Measurements from ENCODE around the gene METTL25B.

Gene METTL25B

DNA sequence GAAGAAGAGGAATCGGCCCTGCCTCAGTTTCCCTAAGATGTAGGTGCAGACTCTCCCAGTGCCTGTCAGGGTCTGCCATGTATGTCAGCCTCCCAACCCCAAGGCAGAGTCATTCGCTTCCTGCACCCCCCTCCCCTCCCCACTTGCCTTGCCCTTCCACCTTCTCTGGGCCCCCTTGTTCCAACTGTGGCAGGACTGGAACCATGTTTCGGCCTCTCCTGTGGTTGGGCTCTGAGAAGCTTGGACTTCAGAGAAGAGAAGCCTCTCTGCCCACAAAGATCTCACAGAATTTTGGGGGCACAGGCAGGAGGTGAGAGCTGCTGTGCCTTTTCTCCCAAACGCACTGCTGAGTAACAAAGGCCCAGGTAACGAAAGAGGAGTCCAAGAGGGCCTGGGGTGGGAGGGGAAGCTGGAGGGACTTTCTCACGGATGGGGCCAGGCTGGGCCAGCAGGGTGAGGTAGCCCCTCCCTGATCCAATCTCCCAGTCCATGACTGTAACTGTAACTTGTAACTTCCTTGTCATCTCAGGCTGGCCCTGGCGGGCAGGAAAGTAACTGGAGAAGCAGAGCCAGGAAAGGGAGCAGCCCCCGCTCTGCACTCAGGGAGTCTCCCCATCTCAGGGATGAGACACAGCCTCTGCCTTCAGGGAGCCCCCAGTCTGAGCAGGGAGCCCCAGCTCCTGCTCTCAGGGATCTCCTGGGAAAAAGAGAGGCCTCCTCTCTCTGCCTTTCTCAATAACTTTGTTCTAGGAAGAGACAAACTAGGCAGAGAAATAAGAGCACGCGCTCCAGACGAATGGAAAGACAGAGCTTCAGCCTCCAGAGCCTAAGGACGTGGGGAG, 34.2 kb upstream of the METTL25B start:
- Mint-ChIP-seq H3K4me1 (ENCODE audit: low read depth) (peaks cover 17% of the 10 kb centered on the region), H3K27ac (no peak overlapping the region), H3K27me3 (peaks cover 61% of the 10 kb centered on the region), H3K36me3 (ENCODE audit: low read depth) (no peaks in the 10 kb centered on the region), H3K9me3 (no peaks in the 10 kb centered on the region), H3K4me3 (no peak overlapping the region)

DNA sequence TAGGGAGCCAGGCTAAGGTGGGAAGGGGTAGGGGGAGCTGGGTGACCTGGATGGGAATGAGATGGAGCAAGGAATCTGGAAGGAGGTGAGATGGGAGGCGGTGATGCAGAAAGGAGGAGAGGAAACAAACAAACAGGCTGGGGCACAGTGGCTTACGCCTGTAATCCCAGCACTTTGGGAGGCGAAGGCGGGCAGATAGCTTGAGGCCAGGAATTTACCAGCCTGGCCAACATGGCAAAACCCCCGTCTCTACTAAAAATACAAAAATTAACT, 33.6 kb upstream of the METTL25B start:
- Mint-ChIP-seq H3K4me3 (no peak overlapping the region), H3K36me3 (ENCODE audit: low read depth) (no peaks in the 10 kb centered on the region), H3K27ac (no peak overlapping the region), H3K27me3 (peaks cover 56% of the 10 kb centered on the region), H3K4me1 (ENCODE audit: low read depth) (peaks cover 14% of the 10 kb centered on the region), H3K9me3 (no peaks in the 10 kb centered on the region)

DNA sequence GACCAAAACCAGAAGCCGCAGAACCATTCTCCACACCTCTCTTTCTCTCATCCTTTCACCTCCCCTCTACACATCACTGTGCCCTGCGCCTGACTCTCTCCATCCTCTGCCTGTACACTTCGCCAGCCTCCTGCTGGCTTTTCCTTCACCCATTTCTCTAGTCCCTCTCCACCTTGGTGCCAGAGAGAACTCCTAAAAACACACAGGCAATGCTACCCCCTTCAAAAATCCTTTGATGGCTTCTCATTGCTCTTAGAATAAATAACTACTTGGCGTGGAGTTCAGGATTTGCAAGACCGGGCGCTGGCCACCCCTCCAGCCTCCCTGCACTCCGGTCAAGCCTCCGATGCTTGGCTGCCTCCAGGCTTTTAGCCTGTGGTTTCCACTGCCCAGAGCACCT, 31.5 kb upstream of the METTL25B start:
- no peaks in the 10 kb centered on the region for H3K9me3 Mint-ChIP-seq
- H3K4me3 Mint-ChIP-seq, result no peak overlapping the region
- H3K36me3 Mint-ChIP-seq (ENCODE audit: low read depth), result no peaks in the 10 kb centered on the region
- no peak overlapping the region for H3K27ac Mint-ChIP-seq
- H3K27me3 Mint-ChIP-seq, result peaks cover 48% of the 10 kb centered on the region
- peaks cover 10% of the 10 kb centered on the region for H3K4me1 Mint-ChIP-seq (ENCODE audit: low read depth)

DNA sequence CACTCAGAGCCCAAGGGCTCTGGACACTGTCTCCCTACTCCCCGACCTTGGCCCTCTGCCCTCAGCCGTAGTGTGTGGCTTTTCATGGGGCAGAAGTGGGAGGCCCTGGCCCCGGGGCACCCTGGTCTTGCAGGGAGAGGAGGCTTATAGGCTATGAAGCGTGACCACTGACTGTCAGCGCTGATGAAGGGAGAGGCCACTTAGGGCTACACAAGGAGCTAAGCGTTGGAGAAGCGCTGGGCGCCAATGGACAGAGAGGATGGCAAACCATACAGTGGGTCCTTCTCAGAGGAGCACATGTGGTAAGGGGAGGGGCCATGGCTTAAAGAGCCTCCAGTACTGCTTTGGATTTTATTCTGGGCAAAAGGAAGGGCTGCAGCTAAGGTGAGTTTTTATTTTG, 30.8 kb upstream of the METTL25B start:
- H3K27me3 Mint-ChIP-seq, result peaks cover 40% of the 10 kb centered on the region
- peaks cover 5% of the 10 kb centered on the region for H3K4me1 Mint-ChIP-seq (ENCODE audit: low read depth)
- no peak overlapping the region for H3K27ac Mint-ChIP-seq
- no peaks in the 10 kb centered on the region for H3K36me3 Mint-ChIP-seq (ENCODE audit: low read depth)
- no peaks in the 10 kb centered on the region for H3K9me3 Mint-ChIP-seq
- no peak overlapping the region for H3K4me3 Mint-ChIP-seq

DNA sequence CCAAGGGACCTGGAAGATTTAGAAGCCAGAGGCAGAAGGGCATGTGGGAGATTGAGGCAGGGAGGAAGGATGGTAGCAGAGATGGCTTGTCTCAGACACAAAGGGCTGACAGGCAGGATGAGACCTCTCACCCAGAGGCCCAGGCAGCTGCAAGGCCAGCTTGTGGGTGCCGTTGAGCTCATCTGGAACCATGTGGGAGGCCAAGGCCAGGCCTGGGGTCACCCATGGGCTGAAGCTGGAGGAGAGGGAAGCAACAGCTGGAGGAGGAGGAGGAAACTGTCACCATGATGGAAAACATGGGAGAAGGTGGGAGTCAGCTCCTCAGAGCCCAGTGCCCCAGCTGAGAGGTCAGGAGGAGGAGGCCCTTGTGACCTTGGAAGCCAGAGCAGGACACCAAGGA, 29.3 kb upstream of the METTL25B start:
- no peak overlapping the region for H3K4me3 Mint-ChIP-seq
- H3K27me3 Mint-ChIP-seq, result peaks cover 37% of the 10 kb centered on the region
- H3K36me3 Mint-ChIP-seq (ENCODE audit: low read depth), result no peaks in the 10 kb centered on the region
- H3K4me1 Mint-ChIP-seq (ENCODE audit: low read depth), result no peaks in the 10 kb centered on the region
- H3K9me3 Mint-ChIP-seq, result no peaks in the 10 kb centered on the region
- no peak overlapping the region for H3K27ac Mint-ChIP-seq

DNA sequence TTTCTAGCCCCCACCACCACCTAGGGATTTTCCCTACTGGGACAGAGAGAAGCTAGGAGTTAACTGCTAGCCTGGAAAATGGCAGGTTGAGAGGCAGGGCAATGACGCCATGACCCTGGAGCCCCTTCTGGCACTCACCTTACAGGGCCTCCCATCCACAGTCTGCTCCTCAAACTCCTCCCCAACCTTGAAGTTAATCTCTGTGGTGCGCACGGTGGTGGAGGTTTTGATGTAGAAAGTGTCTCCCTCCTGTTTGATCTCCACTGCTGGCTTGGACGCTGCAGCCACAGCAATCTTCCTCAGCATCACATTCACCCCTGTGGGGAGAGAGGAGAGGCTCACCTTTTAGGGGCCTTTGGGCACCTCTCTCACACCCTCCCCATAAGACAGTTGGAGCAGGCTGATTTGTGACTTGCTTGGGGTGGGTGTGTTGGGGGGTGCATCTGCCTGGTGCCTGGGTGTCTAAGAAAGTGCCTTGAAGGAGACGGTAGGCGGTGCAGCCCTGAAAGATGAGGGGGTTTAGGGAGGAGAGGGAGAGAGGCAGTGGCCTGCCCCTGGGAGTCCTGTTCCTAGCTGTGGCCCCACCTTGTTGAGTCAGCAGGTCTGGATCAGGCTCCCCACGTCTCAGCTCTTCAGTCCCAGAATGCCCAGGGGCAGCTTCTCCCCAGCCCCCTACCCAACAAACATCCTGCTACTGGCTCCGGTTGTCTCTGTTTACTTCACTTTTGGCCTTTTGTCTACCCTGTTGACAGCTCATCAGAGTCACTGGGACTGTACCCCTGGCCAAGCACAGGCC, 27.3 kb upstream of the METTL25B start:
- Mint-ChIP-seq H3K4me1 (ENCODE audit: low read depth) (peaks cover 14% of the 10 kb centered on the region), H3K9me3 (no peaks in the 10 kb centered on the region), H3K4me3 (no peak overlapping the region), H3K27ac (no peak overlapping the region), H3K27me3 (peaks cover 38% of the 10 kb centered on the region), H3K36me3 (ENCODE audit: low read depth) (no peaks in the 10 kb centered on the region)

DNA sequence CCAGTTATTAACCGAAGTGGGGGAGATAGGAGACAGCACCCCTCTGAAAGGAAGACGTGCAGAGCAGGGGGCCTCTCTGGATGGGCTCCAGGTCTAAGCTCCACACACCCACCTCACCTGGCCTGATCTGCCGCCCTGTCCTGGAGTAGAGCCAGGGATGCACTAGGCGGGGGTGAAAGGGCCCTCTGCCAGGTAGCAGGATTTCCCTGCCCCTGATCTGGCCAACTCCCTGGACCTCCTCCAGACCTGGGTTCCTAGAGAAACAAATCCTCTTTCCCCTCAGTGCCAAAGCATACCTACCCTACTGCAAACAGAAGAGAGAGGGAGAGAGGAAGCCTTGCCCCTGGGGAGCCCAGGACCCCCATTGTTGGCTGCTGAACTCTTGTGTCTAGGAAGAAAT, 24.9 kb upstream of the METTL25B start:
- Mint-ChIP-seq H3K4me1 (ENCODE audit: low read depth) (peaks cover 27% of the 10 kb centered on the region), H3K9me3 (no peaks in the 10 kb centered on the region), H3K27me3 (peaks cover 32% of the 10 kb centered on the region), H3K4me3 (no peak overlapping the region), H3K27ac (no peak overlapping the region), H3K36me3 (ENCODE audit: low read depth) (no peaks in the 10 kb centered on the region)

DNA sequence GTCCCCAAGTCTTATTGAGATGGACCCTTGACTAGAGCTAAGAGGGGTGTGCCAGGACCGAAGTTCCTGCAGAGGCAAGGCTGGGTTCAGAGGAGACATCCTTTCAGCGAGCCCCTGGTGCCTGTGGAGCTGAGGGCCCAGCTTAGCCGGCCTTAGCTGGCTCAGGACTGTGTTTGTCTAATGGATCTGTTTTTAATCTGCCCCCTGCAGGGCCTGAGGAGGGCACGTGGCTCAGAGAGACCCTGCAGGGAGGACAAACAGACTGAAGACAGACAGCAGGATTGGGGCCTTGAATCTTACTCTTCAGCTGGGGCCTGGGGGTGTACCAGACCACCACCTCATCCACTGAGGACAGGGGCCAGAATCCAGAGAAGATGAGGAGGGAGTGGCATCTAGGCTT, 24.5 kb upstream of the METTL25B start:
- Mint-ChIP-seq H3K27ac (no peak overlapping the region), H3K9me3 (no peaks in the 10 kb centered on the region), H3K4me1 (ENCODE audit: low read depth) (peaks cover 27% of the 10 kb centered on the region), H3K36me3 (ENCODE audit: low read depth) (no peaks in the 10 kb centered on the region), H3K4me3 (no peak overlapping the region), H3K27me3 (peaks cover 32% of the 10 kb centered on the region)

DNA sequence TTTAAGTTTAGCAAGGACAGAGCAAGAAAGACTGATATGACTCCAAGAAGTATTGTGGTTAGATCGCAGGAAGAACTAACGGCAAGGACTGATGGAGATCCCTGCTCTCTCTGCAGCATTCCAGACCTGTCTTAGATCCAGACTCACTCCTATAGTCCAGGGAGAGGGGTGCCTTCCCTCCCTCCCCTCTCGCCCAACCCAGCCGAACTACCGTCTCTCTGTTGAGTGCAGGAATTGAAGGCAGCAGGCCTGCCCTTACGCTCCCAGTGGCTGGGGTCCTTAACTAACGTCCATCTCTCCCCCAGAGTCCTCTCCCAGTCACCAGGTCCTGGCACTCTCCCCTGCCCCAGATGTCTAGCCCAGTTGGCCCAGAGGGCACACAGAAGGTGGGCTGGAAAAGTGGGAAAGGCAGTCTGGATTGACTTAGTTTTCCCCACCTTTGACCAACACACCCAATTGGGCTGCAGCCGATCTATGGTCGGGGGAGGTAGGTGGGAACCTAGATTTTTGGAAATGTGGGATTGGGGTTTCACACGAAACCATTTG, 24.0 kb upstream of the METTL25B start:
- peaks cover 29% of the 10 kb centered on the region for H3K27me3 Mint-ChIP-seq

DNA sequence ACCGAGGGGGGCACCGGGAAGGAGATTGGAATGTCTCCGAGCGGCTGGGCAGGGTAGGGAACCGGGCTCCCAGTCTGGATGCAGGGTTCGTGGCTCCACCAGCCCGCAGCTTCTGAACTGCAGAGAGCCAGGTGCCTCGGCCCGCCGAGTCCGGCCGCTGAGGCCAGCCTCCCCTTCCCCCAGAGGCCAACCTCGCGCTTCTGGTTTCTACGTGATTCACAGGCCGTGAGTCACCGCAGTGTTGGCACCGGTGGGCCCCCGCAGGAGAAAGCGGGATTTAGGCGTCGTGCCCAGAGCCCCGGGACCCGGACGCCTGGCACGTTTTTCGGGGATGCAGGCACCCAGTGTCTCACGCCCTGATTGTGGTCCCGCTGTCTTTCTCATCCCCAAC, 23.3 kb upstream of the METTL25B start:
- Mint-ChIP-seq H3K9me3 (no peaks in the 10 kb centered on the region), H3K4me1 (ENCODE audit: low read depth) (peaks cover 27% of the 10 kb centered on the region), H3K4me3 (peak overlapping the region; percentile 20), H3K27ac (no peak overlapping the region), H3K27me3 (peaks cover 29% of the 10 kb centered on the region), H3K36me3 (ENCODE audit: low read depth) (no peaks in the 10 kb centered on the region)

More for the DNA sequence above, 24.0 kb upstream of the METTL25B start:
- H3K4me3 Mint-ChIP-seq, result no peak overlapping the region
- no peaks in the 10 kb centered on the region for H3K36me3 Mint-ChIP-seq (ENCODE audit: low read depth)
- no peaks in the 10 kb centered on the region for H3K9me3 Mint-ChIP-seq
- H3K4me1 Mint-ChIP-seq (ENCODE audit: low read depth), result peaks cover 27% of the 10 kb centered on the region
- H3K27ac Mint-ChIP-seq, result no peak overlapping the region

DNA sequence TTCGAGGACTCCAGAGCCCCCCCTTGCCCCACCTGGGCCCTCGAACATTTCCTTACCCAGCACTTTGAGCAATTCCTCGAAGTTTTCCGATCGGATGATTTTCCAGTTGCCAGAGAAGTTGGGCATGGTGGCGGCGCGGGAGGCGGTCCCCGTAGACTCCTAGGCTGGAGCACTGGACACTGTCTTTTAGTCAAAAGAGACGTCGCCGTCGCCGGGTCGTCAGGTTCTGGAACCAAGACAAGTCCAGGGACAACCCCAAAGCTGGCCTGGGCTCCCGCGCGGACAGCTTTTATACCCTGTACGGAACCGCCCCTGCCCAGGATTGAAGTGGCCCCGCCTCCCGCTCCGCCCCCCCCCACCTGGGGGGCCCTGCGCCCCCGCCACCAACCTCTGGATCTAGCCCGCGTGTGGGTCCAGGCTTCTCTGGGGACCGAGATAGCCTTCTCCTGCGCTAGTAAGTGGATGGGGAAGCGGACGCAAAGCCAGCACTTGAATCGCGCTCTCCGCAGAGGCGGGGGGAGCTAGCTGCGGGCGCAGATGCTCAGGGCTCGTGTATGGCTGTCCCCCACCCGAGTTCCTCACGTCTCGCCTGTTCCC, 22.9 kb upstream of the METTL25B start, which contains the start of gene CRABP2:
TSS of gene CRABP2 (minus strand) at position 263 of the 597 bp plus-strand sequence. CDS start at position 126, 137 bp downstream.
- Mint-ChIP-seq H3K4me3 (peak within 1 kb of the TSS; percentile 78), H3K36me3 (ENCODE audit: low read depth) (no peaks in the 10 kb centered on the region), H3K27me3 (peaks cover 29% of the 10 kb centered on the region), H3K4me1 (ENCODE audit: low read depth) (peaks cover 27% of the 10 kb centered on the region), H3K27ac (peak within 1 kb of the TSS; percentile 55), H3K9me3 (no peaks in the 10 kb centered on the region)

DNA sequence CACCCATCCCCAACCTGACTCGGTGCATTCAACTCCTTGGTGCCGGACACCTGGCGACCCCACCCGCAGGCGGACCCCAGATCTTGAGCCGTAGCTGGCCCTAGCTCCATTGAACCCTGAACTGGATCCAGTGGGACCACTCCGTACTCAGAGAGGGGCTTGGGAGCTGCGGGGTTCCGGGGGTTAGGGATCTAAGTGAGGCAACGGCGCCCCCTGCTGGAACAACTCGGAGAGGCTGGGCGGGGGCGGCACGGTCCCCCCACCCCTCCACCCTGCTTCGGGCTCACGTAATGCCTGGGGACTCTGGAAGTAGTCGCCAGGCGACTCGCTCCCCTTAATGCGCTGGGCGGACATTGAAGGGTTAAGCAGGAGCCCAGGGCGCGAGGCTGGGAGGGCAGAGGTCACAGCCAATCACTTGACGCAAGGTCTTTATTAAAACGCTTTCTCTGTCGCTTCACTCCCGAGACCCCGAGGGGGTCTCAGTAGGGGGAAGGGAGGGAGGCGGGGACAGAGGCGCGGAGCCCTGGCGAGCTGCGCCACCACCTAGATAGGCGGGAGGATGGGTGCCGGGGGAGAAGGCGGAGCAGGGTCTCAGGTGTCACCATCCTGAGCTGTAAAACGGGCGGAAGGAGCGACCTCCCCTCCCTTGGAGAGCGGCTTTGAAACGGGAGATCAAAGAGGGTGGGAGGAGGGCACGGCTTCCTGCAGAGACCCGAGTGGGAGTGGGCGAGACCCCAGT, 22.2 kb upstream of the METTL25B start:
- Mint-ChIP-seq H3K27ac (peak overlapping the region; percentile 55), H3K36me3 (ENCODE audit: low read depth) (no peaks in the 10 kb centered on the region), H3K9me3 (no peaks in the 10 kb centered on the region), H3K4me3 (peak overlapping the region; percentile 78), H3K4me1 (ENCODE audit: low read depth) (peaks cover 27% of the 10 kb centered on the region), H3K27me3 (peaks cover 26% of the 10 kb centered on the region)

DNA sequence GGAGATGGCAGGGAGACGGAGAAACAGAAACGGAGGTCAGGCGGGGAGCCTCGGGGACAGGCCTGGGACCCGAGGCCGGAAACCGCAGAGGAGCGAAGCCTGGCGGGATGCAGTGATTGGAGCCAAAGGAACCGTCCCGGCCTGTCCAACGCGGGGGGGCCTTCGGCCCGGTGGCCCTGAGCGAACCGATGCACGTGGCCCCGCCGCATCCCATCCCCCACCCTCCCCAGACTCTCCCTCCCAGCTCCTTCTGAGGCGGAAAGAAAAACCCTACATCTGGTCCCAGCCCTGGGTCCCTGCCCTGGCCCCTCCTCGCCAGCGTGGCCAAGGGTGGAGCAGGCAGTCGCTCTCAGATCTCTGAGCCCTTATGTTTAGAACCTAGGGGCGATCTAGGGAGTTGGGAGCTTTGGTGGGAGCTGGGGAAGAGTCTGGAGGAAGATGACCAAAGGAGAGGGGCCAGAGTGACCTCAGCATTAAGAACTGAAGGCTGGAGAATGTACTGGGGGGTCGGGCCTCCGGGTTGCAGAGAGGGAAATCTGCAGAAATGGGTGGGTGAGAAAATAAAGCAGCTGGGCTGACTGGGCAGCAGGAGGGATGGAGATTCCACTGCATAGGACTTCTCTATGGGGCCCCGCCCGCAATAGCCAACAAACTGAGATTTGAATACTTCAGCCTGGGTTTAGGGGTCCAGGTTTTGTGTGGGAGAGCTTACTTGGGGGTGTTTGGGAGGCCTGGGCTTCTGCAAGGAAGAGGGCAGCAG, 21.4 kb upstream of the METTL25B start:
- no peaks in the 10 kb centered on the region for H3K36me3 Mint-ChIP-seq (ENCODE audit: low read depth)
- H3K4me3 Mint-ChIP-seq, result peak overlapping the region; percentile 78
- H3K9me3 Mint-ChIP-seq, result no peaks in the 10 kb centered on the region
- H3K27me3 Mint-ChIP-seq, result peaks cover 21% of the 10 kb centered on the region
- peaks cover 27% of the 10 kb centered on the region for H3K4me1 Mint-ChIP-seq (ENCODE audit: low read depth)
- peak overlapping the region; percentile 55 for H3K27ac Mint-ChIP-seq

Measured in stimulated activated naive CD8-positive, alpha-beta T cell treated with anti-CD3 and anti-CD28 coated beads, Interleukin-15, Interleukin-2, amounts not matched to agents 100 ng/mL and 50 ng/mL, for 24 hours (primary cell).